GM23338 (cell line): ENCODE measurements around the gene DNM2. TPM values are rescaled to one million over a fixed set of nuclear protein-coding genes. Genes with fewer than 3 reads are reported as not detected.

Experiments
- ATAC-seq: fragments of 200-7000 bp; cut with Tn5 transposase; 3 replicates; pipeline ENCODE4 v1.9.1; 2020
- DNase-seq: peaks from one replicate; pipeline ENCODE4 v3.0.0-alpha.2; 2015; ENCODE audit warnings: low spot score
- H2AFZ ChIP-seq: fragments of 200-600 bp; sonication (generic); 2 replicates; pipeline ENCODE4 v1.8.0; 2016; ENCODE audit warnings: antibody characterized with exemption, mild to moderate bottlenecking, moderate library complexity
- H3F3A ChIP-seq: fragments of 200-600 bp; sonication (generic); replicated peaks from 2 replicates; pipeline ENCODE4 v1.8.0; 2017; ENCODE audit warnings: antibody characterized with exemption, mixed run types, low read depth
- H3K27ac ChIP-seq: fragments of 200-600 bp; sonication (generic); 2 replicates; pipeline ENCODE4 v1.6.1; 2016; ENCODE audit warnings: low read depth
- H3K27me3 ChIP-seq: fragments of 200-600 bp; sonication (generic); 2 replicates; pipeline ENCODE4 v1.8.0; 2016; ENCODE audit warnings: mild to moderate bottlenecking, mixed run types, moderate library complexity; ENCODE audit not compliant: insufficient read depth
- H3K36me3 ChIP-seq: fragments of 200-600 bp; sonication (generic); 2 replicates; pipeline ENCODE4 v1.8.0; 2016; ENCODE audit warnings: mild to moderate bottlenecking; ENCODE audit not compliant: insufficient read depth
- H3K4me1 ChIP-seq: fragments of 200-600 bp; sonication (generic); 2 replicates; pipeline ENCODE4 v1.8.0; 2016; ENCODE audit warnings: mild to moderate bottlenecking, moderate library complexity; ENCODE audit not compliant: insufficient read depth
- H3K4me2 ChIP-seq: fragments of 200-600 bp; sonication (generic); 2 replicates; pipeline ENCODE4 v1.7.1; 2017; ENCODE audit warnings: mixed run types
- H3K4me3 ChIP-seq: fragments of 200-600 bp; sonication (generic); 2 replicates; pipeline ENCODE4 v1.6.1; 2016; ENCODE audit warnings: mixed run types
- H3K79me2 ChIP-seq: fragments of 200-600 bp; sonication (generic); replicated peaks from 2 replicates; pipeline ENCODE4 v1.8.0; 2017; ENCODE audit warnings: mild to moderate bottlenecking; ENCODE audit not compliant: insufficient read depth
- H3K9me2 ChIP-seq: fragments of 200-600 bp; sonication (generic); 2 replicates; pipeline ENCODE4 v1.8.0; 2017; ENCODE audit not compliant: insufficient read depth
- H4K20me1 ChIP-seq: fragments of 200-600 bp; sonication (generic); replicated peaks from 2 replicates; pipeline ENCODE4 v1.8.0; 2017; ENCODE audit warnings: mild to moderate bottlenecking; ENCODE audit not compliant: insufficient read depth
- H3K27ac Mint-ChIP-seq: 2 replicates; pipeline ENCODE4 v1.8.0; 2020; ENCODE audit warnings: inconsistent platforms, mild to moderate bottlenecking, moderate library complexity, mixed read lengths
- H3K27me3 Mint-ChIP-seq: 3 replicates; pipeline ENCODE4 v1.8.0; 2022; ENCODE audit warnings: low read depth, mild to moderate bottlenecking, moderate library complexity, mixed read lengths, inconsistent platforms; ENCODE audit not compliant: insufficient read depth, poor library complexity
- H3K36me3 Mint-ChIP-seq: 3 replicates; pipeline ENCODE4 v1.8.0; 2021; ENCODE audit warnings: low read depth, mild to moderate bottlenecking, inconsistent platforms, moderate library complexity, mixed read lengths
- H3K4me1 Mint-ChIP-seq: 3 replicates; pipeline ENCODE4 v1.8.0; 2020; ENCODE audit warnings: mild to moderate bottlenecking, inconsistent platforms, mixed read lengths
- H3K4me3 Mint-ChIP-seq: 3 replicates; pipeline ENCODE4 v1.8.0; 2021; ENCODE audit warnings: moderate library complexity, mild to moderate bottlenecking, inconsistent platforms, mixed read lengths
- H3K9me3 Mint-ChIP-seq: 3 replicates; pipeline ENCODE4 v1.8.0; 2020; ENCODE audit warnings: moderate library complexity, mild to moderate bottlenecking, inconsistent platforms, mixed read lengths
- EZH2phosphoT487 ChIP-seq: fragments of 200-600 bp; sonication (generic); IDR thresholded peaks from one replicate; pipeline ENCODE4 v1.8.1; 2018; ENCODE audit warnings: antibody characterized with exemption; ENCODE audit not compliant: unreplicated experiment
- microRNA counts: library from miRNA; unstranded; fragments of <30 nt; microRNA quantifications from one replicate; lab custom pipeline; 2017
- microRNA-seq: library from miRNA; unstranded; fragments of <30 nt; microRNA quantifications from one replicate; pipeline ENCODE4, GENCODE V29; 2017
- polyA plus RNA-seq: library from polyadenylated mRNA; unstranded; fragments of >200 nt; fragmentation: Nextera tagmentation; extraction: Ambion mirVana; gene quantifications from 2 replicates; pipeline ENCODE4 v1.2.1, GENCODE V29; 2016
- small RNA-seq: library from RNA; depleted of rRNA; stranded (forward); fragments of <200 nt; gene quantifications from one replicate; pipeline ENCODE3, GENCODE V24; 2014; ENCODE audit warnings: low replicate concordance
- total RNA-seq: library from RNA; depleted of rRNA; stranded (reverse); fragments of >200 nt; shearing (Covaris generic); gene quantifications from 2 replicates; pipeline ENCODE4 v1.2.3, GENCODE V29; 2014; rRNA removed

The DNM2 gene
- total and polyA plus RNA-seq, 2 experiments from 2014 or later: 40.7 to 138 TPM

DNA sequence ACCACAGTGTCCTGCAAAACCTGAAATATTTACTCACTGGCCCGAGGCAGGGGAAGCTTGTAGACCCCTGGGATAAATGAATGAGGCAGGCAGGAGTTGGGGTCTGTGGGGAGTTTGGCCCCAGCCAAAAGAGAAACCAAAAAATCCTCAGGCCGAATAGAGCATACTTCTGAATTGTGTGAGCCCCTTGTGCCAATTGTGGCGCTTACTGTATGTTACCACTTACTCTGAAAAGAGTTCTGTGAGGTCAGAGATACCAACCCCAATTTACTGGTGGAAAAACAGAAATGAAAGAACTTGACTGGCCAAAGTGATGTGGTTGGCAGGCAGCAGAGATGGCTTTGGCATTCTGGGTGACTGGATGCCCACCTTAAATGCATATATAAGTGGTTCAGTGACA, 160.4 kb downstream of the DNM2 start:
- no peak overlapping the region for H3K4me2 ChIP-seq

More for the DNA sequence above, 160.4 kb downstream of the DNM2 start:
- H3K36me3 ChIP-seq: no peaks in the 10 kb centered on the region
- H3K4me3 ChIP-seq: no peak overlapping the region
- H3K36me3 Mint-ChIP-seq: peaks cover 19% of the 10 kb centered on the region
- peaks cover 11% of the 10 kb centered on the region for H4K20me1 ChIP-seq
- no peak for TF ChIP-seq EZH2phosphoT487
- peak overlapping the region; percentile 62 for H3K27ac ChIP-seq
- DNase-seq (no peak), ATAC-seq (no peak)
- no peak overlapping the region for H2AFZ ChIP-seq
- peaks cover 45% of the 10 kb centered on the region for H3K4me1 ChIP-seq
- H3K27ac Mint-ChIP-seq: peak overlapping the region; percentile 98
- H3K79me2 ChIP-seq: peaks cover 95% of the 10 kb centered on the region
- peaks cover 21% of the 10 kb centered on the region for H3K27me3 Mint-ChIP-seq
- H3F3A ChIP-seq: peaks cover 35% of the 10 kb centered on the region
- H3K27me3 ChIP-seq: no peaks in the 10 kb centered on the region
- H3K9me2 ChIP-seq: no peaks in the 10 kb centered on the region; the same call in 1 of the 2 replicates
- no peak overlapping the region; the same call in 2 of the 3 replicates for H3K4me3 Mint-ChIP-seq
- no peaks in the 10 kb centered on the region for H3K9me3 Mint-ChIP-seq
- peaks cover 50% of the 10 kb centered on the region for H3K4me1 Mint-ChIP-seq

MicroRNAs encoded within 50 kb of the gene (microRNA counts, 767-probe panel; counts per million panel counts)
- not detected for microRNA hsa-miR-638 (lab: Ali Mortazavi, UCI)

Small RNAs within 50 kb of the gene (microRNA-seq; reads per million reads assigned to microRNA genes)
- gene MIR199A1: not detected
- gene MIR4748: not detected
- not detected for gene MIR638
- not detected for gene MIR6793

Small RNAs within 50 kb of the gene (small RNA-seq; reads per million reads assigned to genes)
- gene MIR199A1 (not detected), gene MIR4748 (not detected), gene MIR638 (not detected), gene MIR6793 (not detected)

Other genes with a start within 250 kb of the DNM2 start
- 71.5 and 77.5 TPM in 2 replicates for gene KEAP1, start 214.7 kb upstream of the DNM2 start, total RNA-seq
- 46.5 and 57.8 TPM in 2 replicates for gene KEAP1, start 214.7 kb upstream of the DNM2 start, polyA plus RNA-seq
- 3.1 and 8.0 TPM in 2 replicates for gene S1PR5, start 200.6 kb upstream of the DNM2 start, total RNA-seq
- 4.6 and 4.8 TPM in 2 replicates for gene S1PR5, start 200.6 kb upstream of the DNM2 start, polyA plus RNA-seq
- 53.2 and 55.5 TPM in 2 replicates for gene ATG4D, start 174.2 kb upstream of the DNM2 start, total RNA-seq
- gene ATG4D, start 174.2 kb upstream of the DNM2 start, polyA plus RNA-seq: 15.1 and 19.1 TPM in 2 replicates
- 23.8 and 25.0 TPM in 2 replicates for gene KRI1, start 152.1 kb upstream of the DNM2 start, total RNA-seq
- gene KRI1, start 152.1 kb upstream of the DNM2 start, polyA plus RNA-seq: 43.2 and 48.8 TPM in 2 replicates
- 1.4 and 3.2 TPM in 2 replicates for gene CDKN2D, start 149.1 kb upstream of the DNM2 start, total RNA-seq
- 4.0 and 5.8 TPM in 2 replicates for gene CDKN2D, start 149.1 kb upstream of the DNM2 start, polyA plus RNA-seq
- gene AP1M2, start 130.8 kb upstream of the DNM2 start, total RNA-seq: 158 and 165 TPM in 2 replicates
- 128 and 141 TPM in 2 replicates for gene AP1M2, start 130.8 kb upstream of the DNM2 start, polyA plus RNA-seq
- 62.2 and 65.0 TPM in 2 replicates for gene SLC44A2, start 92.5 kb upstream of the DNM2 start, total RNA-seq
- 41.2 and 43.2 TPM in 2 replicates for gene SLC44A2, start 92.5 kb upstream of the DNM2 start, polyA plus RNA-seq
- 544 and 573 TPM in 2 replicates for gene ILF3, start 63.7 kb upstream of the DNM2 start, total RNA-seq
- gene ILF3, start 63.7 kb upstream of the DNM2 start, polyA plus RNA-seq: 616 and 625 TPM in 2 replicates
- gene QTRT1, start 16.6 kb upstream of the DNM2 start, total RNA-seq: 54.5 and 61.2 TPM in 2 replicates
- 77.4 and 83.5 TPM in 2 replicates for gene QTRT1, start 16.6 kb upstream of the DNM2 start, polyA plus RNA-seq
- 28.5 and 37.2 TPM in 2 replicates for gene TMED1, start 118.1 kb downstream of the DNM2 start, total RNA-seq
- gene TMED1, start 118.1 kb downstream of the DNM2 start, polyA plus RNA-seq: 27.7 and 29.7 TPM in 2 replicates
- 0.78 TPM in 1 of 2 replicates, not detected in the other for gene C19orf38, start 130.3 kb downstream of the DNM2 start, total RNA-seq
- gene C19orf38, start 130.3 kb downstream of the DNM2 start, polyA plus RNA-seq: 0.43 and 0.45 TPM in 2 replicates
- gene CARM1, start 153.5 kb downstream of the DNM2 start, total RNA-seq: 118 and 125 TPM in 2 replicates
- gene CARM1, start 153.5 kb downstream of the DNM2 start, polyA plus RNA-seq: 40.3 and 43.3 TPM in 2 replicates
- 54.0 and 63.7 TPM in 2 replicates for gene YIPF2, start 210.6 kb downstream of the DNM2 start, total RNA-seq
- gene YIPF2, start 210.6 kb downstream of the DNM2 start, polyA plus RNA-seq: 36.3 and 45.3 TPM in 2 replicates
- gene TIMM29, start 210.7 kb downstream of the DNM2 start, total RNA-seq: 56.4 and 60.7 TPM in 2 replicates
- gene TIMM29, start 210.7 kb downstream of the DNM2 start, polyA plus RNA-seq: 23.7 and 24.1 TPM in 2 replicates
- 252 and 336 TPM in 2 replicates for gene SMARCA4, start 243.0 kb downstream of the DNM2 start, total RNA-seq
- gene SMARCA4, start 243.0 kb downstream of the DNM2 start, polyA plus RNA-seq: 175 and 177 TPM in 2 replicates